ELF-1 (cell line): Measurements from ENCODE around the gene CYP46A1.
A peak's percentile ranks its signal among the peaks of the same experiment; 100 is the strongest.

Experiments
- DNase-seq: peaks from one replicate; pipeline ENCODE4 v3.0.0-alpha.2; 2016; ENCODE audit warnings: low read depth, low spot score

CYP46A1 gene

DNA sequence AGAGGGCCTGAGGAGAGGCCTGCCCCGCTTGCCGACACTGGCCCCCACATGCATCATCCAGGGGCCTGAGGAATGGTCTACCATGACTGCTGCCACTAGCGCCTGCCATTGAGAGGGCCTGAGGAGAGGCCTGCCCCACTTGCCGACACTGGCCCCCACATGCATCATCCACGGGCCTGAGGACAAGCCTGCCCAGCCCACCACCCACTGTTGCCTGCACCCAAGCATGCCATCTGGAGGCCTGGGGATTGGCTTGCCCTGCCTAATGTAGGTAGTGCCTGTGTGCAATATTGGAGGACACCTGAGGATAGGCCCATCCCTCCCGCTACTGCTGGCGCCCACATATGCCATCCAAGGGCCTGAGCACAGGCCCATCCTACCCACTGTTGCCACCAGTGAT, 24.4 kb downstream of the CYP46A1 start:
- DNase-seq, result no peak

- no peak for DNase-seq
Observed at GRCh38 chr14:99713972-99714371, 29.9 kb downstream of the CYP46A1 start.

DNA sequence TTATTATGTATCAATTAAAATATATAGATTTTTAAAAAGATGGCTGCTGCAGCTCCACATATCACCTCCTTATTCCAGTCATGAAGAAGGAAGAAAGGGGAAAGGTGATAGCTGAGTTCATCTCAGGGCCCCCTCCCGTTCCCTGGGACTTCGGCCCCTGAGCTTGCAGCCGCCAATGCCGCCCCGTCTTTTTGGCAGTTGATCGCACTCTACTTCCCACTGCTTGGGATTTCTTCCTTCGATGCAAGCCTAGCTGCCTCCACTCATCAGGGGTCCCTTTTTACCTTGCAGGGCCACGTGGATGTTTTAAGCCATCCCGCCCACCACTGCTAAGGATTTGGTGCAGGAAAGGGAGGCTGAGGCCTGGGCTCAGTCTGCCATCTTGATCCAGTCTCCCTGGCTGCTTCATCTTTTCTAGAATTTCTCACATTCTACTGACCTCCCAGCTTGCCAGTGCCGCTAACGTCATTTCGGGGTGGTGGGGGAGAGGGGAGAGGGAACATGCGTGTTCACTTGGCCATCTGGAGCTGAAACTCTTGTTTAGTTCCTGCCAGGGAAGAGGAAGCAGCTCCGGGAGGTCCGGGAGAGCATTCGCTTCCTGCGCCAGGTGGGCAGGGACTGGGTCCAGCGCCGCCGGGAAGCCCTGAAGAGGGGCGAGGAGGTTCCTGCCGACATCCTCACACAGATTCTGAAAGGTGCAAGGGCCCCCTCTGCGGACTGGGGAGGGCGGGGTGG, 31.3 kb downstream of the CYP46A1 start:
- DNase-seq, result no peak

GRCh38 chr14:99716091-99716849, 32.2 kb downstream of the CYP46A1 start:
- DNase-seq, result peak; percentile 39

DNA sequence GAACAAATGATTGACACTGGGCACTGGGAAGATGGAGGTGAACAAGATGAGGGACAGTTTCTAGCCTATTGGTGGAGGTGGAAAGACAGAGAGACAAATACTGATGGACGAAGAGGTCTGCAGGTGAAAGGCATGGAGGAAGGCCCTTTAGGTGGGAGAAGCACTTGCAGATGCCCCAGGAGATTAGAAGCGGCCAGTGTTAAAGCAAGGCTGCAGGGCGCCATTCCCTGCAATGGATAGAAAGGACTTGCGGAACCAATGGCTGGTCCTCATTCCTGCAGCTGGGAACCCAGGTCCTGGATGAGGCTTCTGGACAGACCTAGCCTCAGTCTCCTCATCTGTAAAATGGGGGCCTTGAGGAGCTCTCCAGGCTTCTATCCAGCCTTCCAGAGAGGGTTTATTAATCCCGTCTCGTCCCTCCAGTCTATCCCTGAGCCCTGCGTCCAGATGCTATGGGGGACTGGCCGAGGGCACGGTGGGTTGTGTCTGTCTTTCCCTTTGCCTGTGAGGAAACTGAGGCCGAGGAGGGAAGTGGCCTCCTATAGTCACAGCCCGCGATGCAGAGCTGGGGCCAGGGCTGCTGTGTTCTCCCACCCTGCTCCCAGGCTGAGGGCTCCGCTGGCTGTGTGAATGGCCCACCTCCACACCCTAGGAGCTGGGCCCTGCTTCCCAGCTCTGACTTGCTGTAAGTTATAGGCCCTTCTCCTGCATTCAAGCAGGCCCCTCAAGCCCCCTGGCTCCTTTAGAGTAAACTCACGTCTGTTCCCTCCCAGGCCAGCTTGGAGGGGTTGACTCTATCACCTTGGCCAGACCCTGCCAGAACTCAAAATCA, 33.0 kb downstream of the CYP46A1 start:
- DNase-seq, result no peak

DNA sequence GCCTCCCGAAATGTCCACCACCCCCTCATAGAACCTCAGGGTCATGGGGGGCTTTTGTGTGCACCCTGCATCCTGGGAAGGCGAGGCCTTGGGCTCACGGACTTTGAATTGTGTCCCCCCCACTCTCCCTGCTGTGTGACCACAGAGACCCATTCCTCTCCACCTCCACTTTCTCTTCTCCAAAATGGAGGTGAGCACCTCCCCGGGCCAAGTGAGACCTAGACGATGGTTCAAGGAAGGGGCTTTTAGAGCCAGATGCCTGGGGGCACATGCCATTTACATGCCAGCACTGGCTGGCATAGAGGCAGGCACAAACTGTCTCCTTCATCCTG, 33.5 kb downstream of the CYP46A1 start:
- DNase-seq, result no peak

GRCh38 chr14:99718031-99718810, 34.1 kb downstream of the CYP46A1 start:
- no peak for DNase-seq

DNA sequence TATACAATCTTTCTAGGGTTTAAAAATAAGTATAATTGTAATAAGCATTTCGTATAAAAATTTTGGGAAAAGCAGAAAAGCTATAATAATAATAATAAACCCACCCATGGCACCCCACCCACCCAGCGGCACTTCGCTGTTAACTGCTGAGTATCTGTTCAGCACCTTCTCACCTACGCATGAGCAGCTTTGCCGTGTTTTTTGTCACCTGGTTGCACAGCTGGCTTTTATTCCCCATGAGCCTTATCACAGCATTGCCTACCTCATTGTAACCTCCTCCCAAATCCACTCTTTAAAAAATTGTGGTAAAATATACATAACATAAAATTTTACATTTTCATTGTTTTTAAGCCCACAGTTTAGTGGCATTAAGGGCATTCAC, 34.7 kb downstream of the CYP46A1 start:
- DNase-seq, result no peak

GRCh38 chr14:99720941-99721791, 37.1 kb downstream of the CYP46A1 start:
- no peak for DNase-seq

GRCh38 chr14:99721792-99722516, 37.9 kb downstream of the CYP46A1 start:
- no peak for DNase-seq

DNA sequence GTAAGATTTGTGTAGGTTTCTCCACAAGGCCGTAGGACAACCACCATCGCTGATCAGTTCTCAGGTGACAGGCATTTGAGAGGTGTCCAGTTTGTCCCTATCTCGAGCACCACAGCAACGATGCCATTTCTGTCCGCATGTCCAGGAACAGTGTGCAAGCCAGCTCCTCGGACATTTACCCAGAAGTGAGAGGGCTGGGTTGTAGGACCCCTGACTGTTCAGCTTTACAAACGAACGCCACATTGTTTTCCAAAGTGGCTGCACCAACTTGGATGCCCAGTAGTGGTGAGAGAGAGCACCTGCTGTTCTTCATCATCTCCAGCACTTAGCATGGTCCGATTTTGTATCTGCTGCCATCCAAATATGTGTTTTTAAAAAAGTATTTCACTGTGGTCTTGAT, 38.6 kb downstream of the CYP46A1 start:
- DNase-seq, result no peak

DNA sequence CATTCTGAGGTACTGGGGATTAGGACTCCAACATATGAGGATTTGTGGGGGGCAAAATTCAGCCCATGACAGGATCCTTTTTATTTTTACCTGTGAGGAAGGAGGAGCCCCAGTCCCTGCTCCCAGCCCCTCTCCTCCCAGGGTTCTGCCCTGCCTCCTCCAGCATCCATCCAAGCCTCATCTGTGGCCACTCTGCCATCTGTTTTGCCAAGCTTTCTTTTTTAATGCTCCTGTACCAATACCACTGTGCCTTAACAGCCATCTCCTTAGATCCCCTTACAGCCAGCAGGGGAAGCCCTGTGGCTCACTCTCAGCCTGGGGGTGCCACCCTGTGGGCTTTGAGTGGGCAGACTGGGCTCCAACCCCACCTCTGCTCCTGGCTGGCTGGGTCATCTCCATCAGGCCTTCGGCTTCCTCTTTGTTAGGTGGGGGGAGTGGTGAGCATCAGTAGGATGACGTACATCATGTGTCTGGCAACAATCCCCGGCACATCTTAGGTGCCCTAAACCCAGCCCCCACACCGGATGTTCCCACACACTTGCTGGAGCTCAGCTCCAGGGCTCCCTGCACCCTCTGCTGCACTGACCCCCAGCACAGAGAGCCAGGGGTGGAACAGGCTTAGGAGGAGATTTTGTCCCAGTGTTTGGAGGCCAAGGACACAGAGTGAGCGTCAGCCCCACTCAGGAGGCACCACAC, 40.2 kb downstream of the CYP46A1 start:
- DNase-seq, result no peak

GRCh38 chr14:99724939-99725773, 41.1 kb downstream of the CYP46A1 start:
- DNase-seq, result no peak

GRCh38 chr14:99725774-99726537, 41.9 kb downstream of the CYP46A1 start:
- DNase-seq, result peak; percentile 69

GRCh38 chr14:99726538-99727095, 42.5 kb downstream of the CYP46A1 start:
- DNase-seq, result no peak

GRCh38 chr14:99727096-99727870, 43.2 kb downstream of the CYP46A1 start:
- no peak for DNase-seq
